GM12875 (cell line): Measurements from ENCODE around the gene VIL1.

ENCODE experiments used
- H3K4me3 ChIP-seq: one replicate; pipeline ENCODE4 v1.5.1; 2011; ENCODE audit warnings: low read depth, low read length, control low read depth
- TF ChIP-seq, protein P1 (sequence below): IDR thresholded peaks from 2 replicates; pipeline ENCODE4 v1.5.1; 2011; ENCODE audit warnings: low read depth, mild to moderate bottlenecking, control low read depth, inconsistent platforms, low read length, moderate library complexity, borderline replicate concordance; ENCODE audit not compliant: insufficient read depth

VIL1 gene

DNA sequence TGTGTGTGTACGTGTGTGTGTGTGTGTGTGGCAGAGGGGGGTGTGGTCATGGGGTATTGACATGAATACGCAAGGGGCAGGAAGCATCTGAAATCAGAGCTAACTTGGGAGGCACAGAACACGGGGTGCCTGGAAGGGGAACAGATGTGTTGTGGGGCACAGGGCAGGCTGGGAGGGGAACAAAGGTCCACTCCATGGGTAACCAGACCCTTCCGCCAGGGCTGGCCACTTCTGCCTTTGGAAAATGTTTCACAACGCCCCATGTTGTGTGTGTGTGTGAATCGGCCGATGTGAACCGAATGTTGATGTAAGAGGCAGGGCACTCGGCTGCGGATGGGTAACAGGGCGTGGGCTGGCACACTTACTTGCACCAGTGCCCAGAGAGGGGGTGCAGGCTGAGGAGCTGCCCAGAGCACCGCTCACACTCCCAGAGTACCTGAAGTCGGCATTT lies 37.0 kb upstream of the VIL1 start, which contains the start of gene SLC11A1:
TSS of gene SLC11A1 (plus strand) at position 358 of the 451 bp plus-strand sequence. CDS start 96 bp downstream, outside the sequence.
- TF ChIP-seq, protein P1, sequence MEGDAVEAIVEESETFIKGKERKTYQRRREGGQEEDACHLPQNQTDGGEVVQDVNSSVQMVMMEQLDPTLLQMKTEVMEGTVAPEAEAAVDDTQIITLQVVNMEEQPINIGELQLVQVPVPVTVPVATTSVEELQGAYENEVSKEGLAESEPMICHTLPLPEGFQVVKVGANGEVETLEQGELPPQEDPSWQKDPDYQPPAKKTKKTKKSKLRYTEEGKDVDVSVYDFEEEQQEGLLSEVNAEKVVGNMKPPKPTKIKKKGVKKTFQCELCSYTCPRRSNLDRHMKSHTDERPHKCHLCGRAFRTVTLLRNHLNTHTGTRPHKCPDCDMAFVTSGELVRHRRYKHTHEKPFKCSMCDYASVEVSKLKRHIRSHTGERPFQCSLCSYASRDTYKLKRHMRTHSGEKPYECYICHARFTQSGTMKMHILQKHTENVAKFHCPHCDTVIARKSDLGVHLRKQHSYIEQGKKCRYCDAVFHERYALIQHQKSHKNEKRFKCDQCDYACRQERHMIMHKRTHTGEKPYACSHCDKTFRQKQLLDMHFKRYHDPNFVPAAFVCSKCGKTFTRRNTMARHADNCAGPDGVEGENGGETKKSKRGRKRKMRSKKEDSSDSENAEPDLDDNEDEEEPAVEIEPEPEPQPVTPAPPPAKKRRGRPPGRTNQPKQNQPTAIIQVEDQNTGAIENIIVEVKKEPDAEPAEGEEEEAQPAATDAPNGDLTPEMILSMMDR, result no peak
- no peak within 1 kb of the TSS for H3K4me3 ChIP-seq

DNA sequence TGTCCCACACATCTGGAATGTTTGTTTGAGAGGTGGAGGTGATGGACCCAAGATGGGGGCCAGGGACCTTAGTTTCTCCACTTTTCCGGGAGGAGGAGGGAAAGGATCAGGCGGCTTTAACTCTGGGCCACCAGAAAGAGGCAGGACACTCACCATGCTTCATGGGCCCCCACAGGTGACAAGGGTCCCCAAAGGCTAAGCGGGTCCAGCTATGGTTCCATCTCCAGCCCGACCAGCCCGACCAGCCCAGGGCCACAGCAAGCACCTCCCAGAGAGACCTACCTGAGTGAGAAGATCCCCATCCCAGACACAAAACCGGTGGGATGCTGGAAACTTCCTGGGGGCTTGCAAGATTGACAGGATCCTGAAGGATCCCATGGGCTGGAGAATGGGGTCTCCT lies 36.1 kb upstream of the VIL1 start:
- no peak overlapping the region for H3K4me3 ChIP-seq
- TF ChIP-seq, protein P1, result no peak

DNA sequence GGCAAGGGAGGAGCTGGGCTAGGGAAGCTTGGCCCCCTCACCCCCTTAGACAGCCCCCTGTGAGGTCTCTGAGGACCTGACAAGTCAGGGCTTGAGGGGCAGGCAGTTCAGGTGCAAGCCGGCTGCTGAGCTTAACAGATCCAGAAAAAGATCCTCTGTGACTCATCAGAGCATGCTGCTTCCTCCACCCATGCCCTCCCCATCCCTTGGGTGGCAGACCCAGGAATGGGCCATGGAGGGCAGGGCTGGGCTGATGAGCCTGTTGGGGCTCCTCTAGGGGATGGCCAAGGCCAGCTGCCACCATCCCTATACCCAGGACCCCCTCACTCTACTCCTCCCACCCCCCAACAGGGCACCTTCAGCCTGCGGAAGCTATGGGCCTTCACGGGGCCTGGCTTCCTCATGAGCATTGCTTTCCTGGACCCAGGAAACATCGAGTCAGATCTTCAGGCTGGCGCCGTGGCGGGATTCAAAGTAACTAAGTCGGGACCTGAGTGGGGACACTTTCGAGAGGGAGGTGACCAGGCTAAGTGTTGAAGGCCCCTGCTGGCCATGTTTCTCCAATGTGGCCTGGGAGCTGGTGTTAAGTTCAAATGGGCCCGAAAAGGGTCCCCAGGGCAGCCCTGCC lies 34.9 kb upstream of the VIL1 start:
- H3K4me3 ChIP-seq, result no peak overlapping the region
- TF ChIP-seq, protein P1, result no peak

DNA sequence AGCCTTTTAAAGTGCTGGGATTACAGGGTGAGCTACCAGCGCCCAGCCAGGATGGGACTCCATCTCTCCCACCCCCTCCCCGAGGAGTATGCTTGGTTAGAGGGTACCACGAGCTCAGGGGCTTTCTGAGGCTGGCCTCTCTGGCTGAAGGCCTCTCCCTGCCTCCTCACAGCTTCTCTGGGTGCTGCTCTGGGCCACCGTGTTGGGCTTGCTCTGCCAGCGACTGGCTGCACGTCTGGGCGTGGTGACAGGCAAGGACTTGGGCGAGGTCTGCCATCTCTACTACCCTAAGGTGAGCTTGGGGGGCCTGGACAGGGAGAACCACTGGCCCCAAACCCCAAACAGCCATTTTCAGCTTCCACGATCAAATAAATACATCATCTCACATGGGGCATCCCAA lies 33.9 kb upstream of the VIL1 start:
- TF ChIP-seq, protein P1, result no peak

DNA sequence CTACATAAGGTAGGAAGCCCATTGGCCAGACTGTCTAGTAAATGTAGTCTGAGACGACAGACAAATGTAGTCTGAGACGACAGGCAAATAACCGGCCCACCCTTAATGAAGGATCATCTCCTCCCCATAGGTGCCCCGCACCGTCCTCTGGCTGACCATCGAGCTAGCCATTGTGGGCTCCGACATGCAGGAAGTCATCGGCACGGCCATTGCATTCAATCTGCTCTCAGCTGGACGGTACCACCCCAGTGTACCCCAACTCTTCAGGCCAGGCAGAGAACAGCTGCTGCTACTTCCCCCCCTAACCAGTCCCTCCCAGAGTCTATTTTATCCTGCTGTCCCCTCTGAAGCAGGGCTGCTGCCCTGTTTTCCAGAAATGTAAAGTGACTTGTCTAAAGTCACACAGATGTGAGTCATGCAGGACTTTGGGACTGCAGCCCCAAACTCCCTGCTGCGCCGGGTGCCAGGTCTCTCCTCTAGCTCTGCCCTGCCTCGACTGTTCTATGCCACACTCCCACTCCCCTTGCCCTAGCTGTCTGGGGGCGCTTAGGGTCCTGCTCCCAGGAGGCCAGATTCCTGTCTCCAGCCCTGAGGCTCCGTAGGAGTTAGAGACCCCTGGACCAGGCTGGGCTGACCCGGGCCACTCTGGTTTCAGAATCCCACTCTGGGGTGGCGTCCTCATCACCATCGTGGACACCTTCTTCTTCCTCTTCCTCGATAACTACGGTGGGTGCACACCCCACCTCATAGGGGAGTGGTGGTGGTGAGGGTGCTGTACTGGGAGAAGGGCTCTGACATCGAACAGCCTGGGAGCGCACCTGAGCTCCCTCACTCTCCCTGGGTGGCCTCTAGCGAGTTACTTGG lies 32.2 kb upstream of the VIL1 start:
- TF ChIP-seq, protein P1, result no peak
- H3K4me3 ChIP-seq, result no peak overlapping the region

More for the DNA sequence above, 33.9 kb upstream of the VIL1 start:
- no peak overlapping the region for H3K4me3 ChIP-seq

DNA sequence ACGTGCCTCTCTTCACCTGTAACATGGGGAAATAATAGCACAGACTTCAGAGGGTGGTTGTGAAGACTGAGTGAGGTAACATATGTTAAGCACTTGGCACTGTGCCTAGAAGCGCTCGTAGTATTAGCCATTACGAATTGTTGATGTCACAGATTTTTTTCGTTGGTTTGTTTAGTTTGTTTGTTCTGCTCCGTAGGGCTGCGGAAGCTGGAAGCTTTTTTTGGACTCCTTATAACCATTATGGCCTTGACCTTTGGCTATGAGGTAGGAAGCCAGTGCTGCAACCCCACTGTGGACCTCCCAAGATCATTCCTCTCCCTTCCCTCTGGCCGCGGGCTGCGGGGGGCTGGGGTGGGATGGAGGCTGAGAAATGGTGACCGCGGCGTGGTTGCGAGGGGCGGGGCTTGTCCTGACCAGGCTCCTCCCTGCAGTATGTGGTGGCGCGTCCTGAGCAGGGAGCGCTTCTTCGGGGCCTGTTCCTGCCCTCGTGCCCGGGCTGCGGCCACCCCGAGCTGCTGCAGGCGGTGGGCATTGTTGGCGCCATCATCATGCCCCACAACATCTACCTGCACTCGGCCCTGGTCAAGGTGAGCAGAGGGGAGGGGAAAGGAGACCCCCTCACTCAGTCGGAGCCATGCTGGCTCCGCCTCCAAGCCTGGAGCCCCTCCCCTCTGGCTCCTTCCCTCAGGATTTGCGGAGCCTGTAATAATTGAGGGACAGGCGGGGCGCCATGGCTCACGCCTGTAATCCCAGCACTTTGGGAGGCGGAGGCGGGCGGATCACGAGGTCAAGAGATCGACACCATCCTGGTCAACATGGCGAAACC lies 31.3 kb upstream of the VIL1 start:
- no peak overlapping the region for H3K4me3 ChIP-seq
- TF ChIP-seq, protein P1, result no peak
